ENCODE results near the gene PTCH1. TPM values are rescaled to one million over a fixed set of nuclear protein-coding genes. Genes with fewer than 3 reads are reported as not detected.

PTCH1 gene
- total and polyA plus RNA-seq, 4 donors: 3.1 to 31.1 (median 12.1) TPM

DNA sequence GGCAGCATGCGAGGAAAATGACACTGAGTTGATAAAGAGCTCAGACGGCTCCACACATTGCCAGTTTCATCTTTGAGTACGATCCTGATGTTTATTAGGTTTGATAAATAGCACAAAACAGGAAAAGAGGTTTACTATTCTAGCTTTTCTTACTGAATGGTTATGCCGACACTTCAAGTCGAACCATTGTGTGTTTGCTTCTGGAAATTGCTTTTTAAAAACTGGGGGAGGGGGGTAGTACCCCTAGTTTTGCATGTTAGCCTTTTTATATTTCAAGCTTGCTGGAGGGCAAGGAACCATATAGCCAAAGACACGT is 5.2 kb downstream of the PTCH1 start:
- no peak for DNase-seq
- Histone ChIP-seq H3K27me3 (ENCODE audit: control insufficient read depth in 3 of 3, insufficient read depth in 3 of 3, low read length in 2 of 3) (no peaks in the 10 kb centered on the region), H3K4me1 (ENCODE audit: control insufficient read depth in 5 of 5, insufficient read depth in 5 of 5, low read length in 5 of 5) (peaks cover 0 to 42% (median 14%) of the 10 kb centered on the region in 5 donors), H3K27ac (ENCODE audit: low read depth in 1 of 2, low read length in 1 of 2) (peak overlapping the region; percentile 81 to 91), H3K4me3 (no peak overlapping the region), H3K9ac (ENCODE audit: insufficient read depth in 1 of 2, low read length in 2 of 2) (peak overlapping the region; percentile 9 to 93), H3K9me3 (ENCODE audit: control insufficient read depth in 4 of 4, insufficient read depth in 3 of 4, low read length in 3 of 4) (no peaks in the 10 kb centered on the region), H3K36me3 (ENCODE audit: control insufficient read depth in 4 of 4, insufficient read depth in 4 of 4, low read length in 4 of 4) (peaks cover 0 to 20% (median 0%) of the 10 kb centered on the region in 4 donors)
- WGBS, 2 donors: 4 to 7% methylated on average over 6 of the region's 6 CpGs
- TF ChIP-seq, protein P1, sequence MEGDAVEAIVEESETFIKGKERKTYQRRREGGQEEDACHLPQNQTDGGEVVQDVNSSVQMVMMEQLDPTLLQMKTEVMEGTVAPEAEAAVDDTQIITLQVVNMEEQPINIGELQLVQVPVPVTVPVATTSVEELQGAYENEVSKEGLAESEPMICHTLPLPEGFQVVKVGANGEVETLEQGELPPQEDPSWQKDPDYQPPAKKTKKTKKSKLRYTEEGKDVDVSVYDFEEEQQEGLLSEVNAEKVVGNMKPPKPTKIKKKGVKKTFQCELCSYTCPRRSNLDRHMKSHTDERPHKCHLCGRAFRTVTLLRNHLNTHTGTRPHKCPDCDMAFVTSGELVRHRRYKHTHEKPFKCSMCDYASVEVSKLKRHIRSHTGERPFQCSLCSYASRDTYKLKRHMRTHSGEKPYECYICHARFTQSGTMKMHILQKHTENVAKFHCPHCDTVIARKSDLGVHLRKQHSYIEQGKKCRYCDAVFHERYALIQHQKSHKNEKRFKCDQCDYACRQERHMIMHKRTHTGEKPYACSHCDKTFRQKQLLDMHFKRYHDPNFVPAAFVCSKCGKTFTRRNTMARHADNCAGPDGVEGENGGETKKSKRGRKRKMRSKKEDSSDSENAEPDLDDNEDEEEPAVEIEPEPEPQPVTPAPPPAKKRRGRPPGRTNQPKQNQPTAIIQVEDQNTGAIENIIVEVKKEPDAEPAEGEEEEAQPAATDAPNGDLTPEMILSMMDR (IDR thresholded peaks at IDR 0.05; ENCODE audit: control extremely low read depth, extremely low read depth): no peak
- no peak for ATAC-seq (ENCODE audit: insufficient read depth, low FRiP score)

DNA sequence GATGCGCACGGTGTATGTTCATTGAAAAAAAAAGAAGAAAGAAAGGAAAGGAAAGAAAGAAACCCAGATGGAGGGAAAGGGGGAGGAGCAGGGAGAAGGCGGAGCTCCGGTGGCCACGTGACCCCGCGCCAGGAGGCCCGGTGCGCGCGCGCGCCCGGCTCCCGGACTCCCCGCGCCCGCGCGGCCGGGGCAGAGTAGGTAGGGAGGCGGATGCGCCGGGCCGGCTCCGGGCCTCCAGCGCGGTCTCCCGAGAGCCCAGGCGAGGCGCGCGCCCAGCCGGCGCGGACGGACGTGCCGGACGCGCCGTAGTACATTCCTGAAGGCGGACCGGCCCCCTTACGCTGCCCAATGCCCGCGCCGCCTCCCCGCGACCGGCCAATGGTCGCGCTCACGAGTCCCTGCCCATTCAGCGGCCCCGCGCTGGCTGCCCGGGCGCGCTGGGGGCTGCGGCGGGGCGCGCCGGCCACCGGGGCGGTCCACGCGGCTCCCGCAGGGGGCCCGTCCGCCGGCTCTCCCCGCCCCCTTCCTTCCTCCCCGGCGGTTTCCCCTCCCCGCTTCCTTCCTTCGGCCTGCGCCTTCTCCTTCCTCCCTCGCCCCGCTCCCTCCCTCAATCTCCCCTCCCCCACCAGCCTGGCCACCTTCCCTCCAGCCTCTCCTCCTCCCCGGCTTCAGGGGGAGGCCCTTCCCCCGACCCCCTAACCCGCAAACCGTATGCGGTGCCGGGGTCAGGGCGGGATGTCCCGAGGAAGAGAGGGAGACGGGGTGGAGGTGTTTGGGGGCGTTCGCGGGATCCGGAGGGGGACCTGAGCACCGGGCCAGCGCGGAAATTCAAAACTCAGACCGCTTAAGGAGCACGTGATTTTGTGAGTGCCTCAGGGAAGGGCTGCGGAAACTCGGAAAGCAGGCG is 5.8 kb downstream of the PTCH1 start:
- 1% methylated on average over 84 to 102 of the region's 102 CpGs for WGBS, 2 donors
- H3K27ac ChIP-seq (ENCODE audit: low read depth in 1 of 2, low read length in 1 of 2): peak overlapping the region; percentile 81 to 91
- H3K27me3 ChIP-seq (ENCODE audit: control insufficient read depth in 3 of 3, insufficient read depth in 3 of 3, low read length in 2 of 3): no peaks in the 10 kb centered on the region
- H3K36me3 ChIP-seq (ENCODE audit: control insufficient read depth in 4 of 4, insufficient read depth in 4 of 4, low read length in 4 of 4): peaks cover 0 to 25% (median 0%) of the 10 kb centered on the region in 4 donors
- DNase-seq (peak; percentile 97 to 99 (median 97)), ATAC-seq (ENCODE audit: insufficient read depth, low FRiP score) (peak; percentile 58)
- H3K4me3 ChIP-seq: peak overlapping the region; percentile 63
- H3K9ac ChIP-seq (ENCODE audit: insufficient read depth in 1 of 2, low read length in 2 of 2): peak overlapping the region; percentile 71 to 99
- TF ChIP-seq, protein P1 (IDR thresholded peaks at IDR 0.05; ENCODE audit: control extremely low read depth, extremely low read depth): no peak
- peaks cover 0 to 42% (median 14%) of the 10 kb centered on the region in 5 donors for H3K4me1 ChIP-seq (ENCODE audit: control insufficient read depth in 5 of 5, insufficient read depth in 5 of 5, low read length in 5 of 5)
- no peaks in the 10 kb centered on the region for H3K9me3 ChIP-seq (ENCODE audit: control insufficient read depth in 4 of 4, insufficient read depth in 3 of 4, low read length in 3 of 4)

DNA sequence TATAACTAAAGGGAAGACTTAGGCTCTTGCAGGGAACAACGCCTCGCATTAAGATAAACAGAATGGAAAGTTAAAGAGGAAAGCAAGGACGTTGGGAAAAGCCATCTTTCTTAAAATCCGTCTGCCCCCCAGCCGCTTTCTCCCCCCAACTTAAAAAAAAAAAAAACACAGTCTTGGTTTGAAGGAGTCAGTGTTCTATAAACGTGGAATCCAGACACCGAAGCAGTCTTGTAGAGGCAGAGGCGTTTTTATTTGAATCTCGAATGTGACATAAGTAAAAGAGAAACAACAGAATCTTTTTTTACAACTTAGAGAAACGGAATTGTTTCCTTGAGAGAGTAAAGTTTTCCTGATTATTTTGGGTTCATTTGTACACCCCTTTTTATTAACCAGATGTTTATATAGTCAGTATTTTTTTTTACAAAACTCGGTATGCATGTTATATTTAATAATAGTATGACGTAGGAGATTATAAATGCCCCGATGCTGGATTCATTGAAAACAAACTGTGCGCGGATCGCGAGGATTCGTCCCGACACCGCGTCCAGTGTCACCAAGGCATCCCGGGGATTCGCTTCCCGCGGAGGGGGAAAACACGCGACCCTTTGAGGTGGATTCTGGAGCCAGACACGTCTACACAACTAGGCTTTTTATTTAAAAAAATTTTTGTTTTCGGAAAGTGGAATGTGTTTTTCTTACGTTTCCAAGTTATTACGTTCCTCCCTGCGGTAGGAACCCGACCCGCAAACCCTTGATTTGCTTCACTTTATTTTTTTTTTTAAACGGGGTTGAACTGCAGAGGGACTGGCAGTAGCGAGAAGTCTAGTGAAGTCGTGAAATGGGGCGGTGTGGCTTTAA is 6.7 kb downstream of the PTCH1 start:
- no peak for ATAC-seq (ENCODE audit: insufficient read depth, low FRiP score)
- WGBS, 2 donors: 0 to 1% methylated on average over 38 of the region's 38 CpGs
- peak in 2 of 3 donors; percentile 58 to 63 for DNase-seq
- TF ChIP-seq, protein P1 (IDR thresholded peaks at IDR 0.05; ENCODE audit: control extremely low read depth, extremely low read depth): no peak
- Histone ChIP-seq H3K4me3 (peak overlapping the region; percentile 63), H3K4me1 (ENCODE audit: control insufficient read depth in 5 of 5, insufficient read depth in 5 of 5, low read length in 5 of 5) (peaks cover 0 to 42% (median 10%) of the 10 kb centered on the region in 5 donors), H3K9ac (ENCODE audit: insufficient read depth in 1 of 2, low read length in 2 of 2) (peak overlapping the region; percentile 71 to 99), H3K36me3 (ENCODE audit: control insufficient read depth in 4 of 4, insufficient read depth in 4 of 4, low read length in 4 of 4) (peaks cover 0 to 24% (median 0%) of the 10 kb centered on the region in 4 donors), H3K27ac (ENCODE audit: low read depth in 1 of 2, low read length in 1 of 2) (peak overlapping the region; percentile 81 to 91), H3K27me3 (ENCODE audit: control insufficient read depth in 3 of 3, insufficient read depth in 3 of 3, low read length in 2 of 3) (no peaks in the 10 kb centered on the region), H3K9me3 (ENCODE audit: control insufficient read depth in 4 of 4, insufficient read depth in 3 of 4, low read length in 3 of 4) (no peaks in the 10 kb centered on the region)
